ENCODE results near the gene RAB7B.

DNA sequence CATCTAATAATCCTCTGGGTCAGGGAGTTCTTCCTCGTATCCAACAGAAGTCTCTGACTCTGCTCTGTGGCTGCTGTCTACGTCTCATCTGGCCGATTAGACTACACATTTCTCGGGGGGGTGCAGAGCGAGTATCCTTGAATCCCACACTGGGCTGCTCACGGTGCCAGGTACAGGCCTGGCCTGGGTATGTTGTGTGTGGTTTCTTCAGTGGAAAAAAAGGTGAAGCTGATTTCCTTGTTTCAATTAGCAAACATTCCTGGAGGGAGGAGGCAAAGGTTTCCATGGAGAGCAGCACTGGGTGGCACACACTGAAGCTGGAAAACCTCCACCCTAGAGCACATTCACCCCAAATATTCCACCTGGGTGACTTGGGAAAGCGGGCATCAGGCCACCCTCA is 2.0 kb upstream of the RAB7B start:
- TF ChIP-seq, protein P1, sequence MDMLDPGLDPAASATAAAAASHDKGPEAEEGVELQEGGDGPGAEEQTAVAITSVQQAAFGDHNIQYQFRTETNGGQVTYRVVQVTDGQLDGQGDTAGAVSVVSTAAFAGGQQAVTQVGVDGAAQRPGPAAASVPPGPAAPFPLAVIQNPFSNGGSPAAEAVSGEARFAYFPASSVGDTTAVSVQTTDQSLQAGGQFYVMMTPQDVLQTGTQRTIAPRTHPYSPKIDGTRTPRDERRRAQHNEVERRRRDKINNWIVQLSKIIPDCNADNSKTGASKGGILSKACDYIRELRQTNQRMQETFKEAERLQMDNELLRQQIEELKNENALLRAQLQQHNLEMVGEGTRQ (CRISPR knock-in tag; IDR thresholded peaks at IDR 0.05), result no peak
- TF ChIP-seq FOXJ3 (CRISPR knock-in tag; IDR thresholded peaks at IDR 0.05; ENCODE audit: borderline replicate concordance) (no peak), CTCF (IDR thresholded peaks at IDR 0.05) (no peak), ATF1 (CRISPR knock-in tag; IDR thresholded peaks at IDR 0.05) (no peak), ZNF263 (CRISPR knock-in tag; IDR thresholded peaks at IDR 0.05; ENCODE audit: low read depth) (no peak), JUN (CRISPR knock-in tag; IDR thresholded peaks at IDR 0.05) (no peak), SOX15 (CRISPR knock-in tag; IDR thresholded peaks at IDR 0.05) (no peak), MLX (CRISPR knock-in tag; IDR thresholded peaks at IDR 0.05) (no peak), ATF2 (CRISPR knock-in tag; IDR thresholded peaks at IDR 0.05; ENCODE audit: borderline replicate concordance, low read depth) (no peak)
- TF ChIP-seq, protein P2, sequence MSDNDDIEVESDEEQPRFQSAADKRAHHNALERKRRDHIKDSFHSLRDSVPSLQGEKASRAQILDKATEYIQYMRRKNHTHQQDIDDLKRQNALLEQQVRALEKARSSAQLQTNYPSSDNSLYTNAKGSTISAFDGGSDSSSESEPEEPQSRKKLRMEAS (CRISPR knock-in tag; IDR thresholded peaks at IDR 0.05), result no peak
- TF ChIP-seq, protein P3, sequence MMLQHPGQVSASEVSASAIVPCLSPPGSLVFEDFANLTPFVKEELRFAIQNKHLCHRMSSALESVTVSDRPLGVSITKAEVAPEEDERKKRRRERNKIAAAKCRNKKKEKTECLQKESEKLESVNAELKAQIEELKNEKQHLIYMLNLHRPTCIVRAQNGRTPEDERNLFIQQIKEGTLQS (CRISPR knock-in tag; conservative IDR thresholded peaks at IDR 0.05), result no peak
- TF ChIP-seq, protein P4, sequence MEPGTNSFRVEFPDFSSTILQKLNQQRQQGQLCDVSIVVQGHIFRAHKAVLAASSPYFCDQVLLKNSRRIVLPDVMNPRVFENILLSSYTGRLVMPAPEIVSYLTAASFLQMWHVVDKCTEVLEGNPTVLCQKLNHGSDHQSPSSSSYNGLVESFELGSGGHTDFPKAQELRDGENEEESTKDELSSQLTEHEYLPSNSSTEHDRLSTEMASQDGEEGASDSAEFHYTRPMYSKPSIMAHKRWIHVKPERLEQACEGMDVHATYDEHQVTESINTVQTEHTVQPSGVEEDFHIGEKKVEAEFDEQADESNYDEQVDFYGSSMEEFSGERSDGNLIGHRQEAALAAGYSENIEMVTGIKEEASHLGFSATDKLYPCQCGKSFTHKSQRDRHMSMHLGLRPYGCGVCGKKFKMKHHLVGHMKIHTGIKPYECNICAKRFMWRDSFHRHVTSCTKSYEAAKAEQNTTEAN (CRISPR knock-in tag; IDR thresholded peaks at IDR 0.05), result no peak
- TF ChIP-seq, protein P5, sequence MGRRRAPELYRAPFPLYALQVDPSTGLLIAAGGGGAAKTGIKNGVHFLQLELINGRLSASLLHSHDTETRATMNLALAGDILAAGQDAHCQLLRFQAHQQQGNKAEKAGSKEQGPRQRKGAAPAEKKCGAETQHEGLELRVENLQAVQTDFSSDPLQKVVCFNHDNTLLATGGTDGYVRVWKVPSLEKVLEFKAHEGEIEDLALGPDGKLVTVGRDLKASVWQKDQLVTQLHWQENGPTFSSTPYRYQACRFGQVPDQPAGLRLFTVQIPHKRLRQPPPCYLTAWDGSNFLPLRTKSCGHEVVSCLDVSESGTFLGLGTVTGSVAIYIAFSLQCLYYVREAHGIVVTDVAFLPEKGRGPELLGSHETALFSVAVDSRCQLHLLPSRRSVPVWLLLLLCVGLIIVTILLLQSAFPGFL (CRISPR knock-in tag; IDR thresholded peaks at IDR 0.05; ENCODE audit: borderline replicate concordance), result no peak
- TF ChIP-seq, protein P6, sequence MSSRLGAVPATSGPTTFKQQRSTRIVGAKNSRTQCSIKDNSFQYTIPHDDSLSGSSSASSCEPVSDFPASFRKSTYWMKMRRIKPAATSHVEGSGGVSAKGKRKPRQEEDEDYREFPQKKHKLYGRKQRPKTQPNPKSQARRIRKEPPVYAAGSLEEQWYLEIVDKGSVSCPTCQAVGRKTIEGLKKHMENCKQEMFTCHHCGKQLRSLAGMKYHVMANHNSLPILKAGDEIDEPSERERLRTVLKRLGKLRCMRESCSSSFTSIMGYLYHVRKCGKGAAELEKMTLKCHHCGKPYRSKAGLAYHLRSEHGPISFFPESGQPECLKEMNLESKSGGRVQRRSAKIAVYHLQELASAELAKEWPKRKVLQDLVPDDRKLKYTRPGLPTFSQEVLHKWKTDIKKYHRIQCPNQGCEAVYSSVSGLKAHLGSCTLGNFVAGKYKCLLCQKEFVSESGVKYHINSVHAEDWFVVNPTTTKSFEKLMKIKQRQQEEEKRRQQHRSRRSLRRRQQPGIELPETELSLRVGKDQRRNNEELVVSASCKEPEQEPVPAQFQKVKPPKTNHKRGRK (CRISPR knock-in tag; IDR thresholded peaks at IDR 0.05; ENCODE audit: borderline replicate concordance), result no peak

Data from WTC11 (cell line).